ENCODE data around the gene XRCC4.

GRCh38 chr5:83167538-83167937, 90.2 kb downstream of the XRCC4 start:
- TF ChIP-seq CTCF (IDR thresholded peaks at IDR 0.05 in 2 of 3, conservative IDR thresholded peaks at IDR 0.05 in 1 of 3; ENCODE audit: borderline replicate concordance in 1 of 3, insufficient read depth in 1 of 3, low read depth in 2 of 3, low read length in 2 of 3) (no peak), EZH2 (IDR thresholded peaks at IDR 0.05) (no peak), POLR2AphosphoS5 (IDR thresholded peaks at IDR 0.05; ENCODE audit: low read depth, low read length) (no peak), JUND (IDR thresholded peaks at IDR 0.05) (no peak), CEBPB (IDR thresholded peaks at IDR 0.05; ENCODE audit: low read depth) (no peak), POLR2A (IDR thresholded peaks at IDR 0.05; ENCODE audit: borderline replicate concordance, extremely low read depth, insufficient read depth, insufficient read length) (no peak), REST (IDR thresholded peaks at IDR 0.05; ENCODE audit: low read depth) (no peak)
